Stimulated activated CD4-positive, alpha-beta T cell treated with anti-CD3 and anti-CD28 coated beads, Interleukin-12 subunit alpha, Interleukin-12 subunit beta, amount 100 ng/mL, for 48 hours (primary cell): ENCODE data around the gene CCDC34.

Experiments used
- DNase-seq, 3 donors: peaks; one replicate each; pipeline ENCODE4 v3.0.0-alpha.2; 2020; ENCODE audit warnings: low read depth in 2 of 3, low spot score in 1 of 3

The CCDC34 gene

GRCh38 chr11:27291954-27292636 is 70.9 kb downstream of the CCDC34 start:
- DNase-seq, result no peak

DNA sequence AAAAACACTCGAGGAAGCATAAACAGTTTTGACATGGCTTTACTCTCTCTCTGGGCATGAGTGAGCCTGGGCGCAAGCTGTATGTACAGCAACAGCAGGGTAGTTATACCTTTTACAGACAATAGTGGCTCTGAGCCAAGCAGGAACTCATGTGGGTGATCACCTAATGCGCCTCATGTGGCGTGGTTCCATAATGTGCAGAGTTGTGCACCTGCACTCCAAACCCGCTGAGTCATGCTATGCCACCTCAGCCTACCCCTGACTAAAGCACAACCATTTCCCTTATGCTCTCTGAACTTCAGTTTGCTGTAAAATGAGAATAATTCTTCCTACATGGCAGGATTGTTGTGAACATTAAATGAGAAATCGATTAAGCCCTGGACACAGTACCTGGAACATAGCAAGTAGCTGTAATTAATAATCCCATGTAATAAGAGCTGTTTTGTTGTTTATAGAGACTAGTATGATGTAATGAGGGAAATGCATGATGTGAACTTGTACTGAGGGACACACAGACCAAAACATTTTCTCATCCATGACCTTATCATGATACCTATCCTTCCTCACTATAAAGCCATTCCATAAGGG is 71.6 kb downstream of the CCDC34 start:
- DNase-seq, result no peak

DNA sequence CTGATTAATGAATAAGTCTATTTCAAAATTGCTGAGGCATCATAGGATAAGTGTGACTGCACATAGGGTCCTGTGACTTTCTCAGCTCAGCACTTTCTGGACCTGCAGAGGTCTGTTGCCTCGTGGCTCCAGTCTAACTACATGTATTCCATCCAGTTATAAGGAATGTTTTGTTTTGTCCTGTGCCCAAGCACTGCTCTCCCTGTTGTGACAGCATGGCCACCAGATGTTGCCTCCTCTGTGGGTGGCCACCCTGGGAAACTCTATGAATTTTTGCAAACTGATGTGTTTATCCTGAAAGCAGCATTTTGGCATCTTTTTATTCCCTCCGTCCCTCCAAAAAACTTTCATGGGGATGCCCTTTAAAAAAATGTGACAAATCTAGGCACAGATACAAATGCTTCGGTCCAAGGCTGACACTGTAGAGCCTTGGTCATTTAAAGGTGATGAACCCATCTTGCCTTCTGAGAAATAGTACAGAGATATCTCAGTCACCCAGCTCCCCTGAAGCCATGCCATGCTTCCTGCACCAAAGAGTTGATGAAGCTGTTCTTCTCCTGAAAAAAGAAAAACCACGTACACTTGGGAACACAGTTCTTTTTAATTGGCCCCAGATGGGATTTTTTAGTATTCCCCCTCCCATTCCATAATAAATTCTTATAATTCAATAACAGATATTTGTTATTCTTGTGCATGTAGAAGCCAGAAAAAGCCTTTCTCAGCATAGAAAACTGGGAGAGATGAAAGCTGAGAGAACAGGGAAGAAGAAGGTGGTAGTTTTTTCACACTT is 72.6 kb downstream of the CCDC34 start:
- DNase-seq, result no peak
